ENCODE results near the gene HEY2.
A peak's percentile ranks its signal among the peaks of the same experiment; 100 is the strongest.
"Not testable (repeated sequence)": the region's sequence is repeated elsewhere in the genome, so short reads cannot be mapped to it uniquely, and the experiment has no call there.

Gene HEY2

DNA sequence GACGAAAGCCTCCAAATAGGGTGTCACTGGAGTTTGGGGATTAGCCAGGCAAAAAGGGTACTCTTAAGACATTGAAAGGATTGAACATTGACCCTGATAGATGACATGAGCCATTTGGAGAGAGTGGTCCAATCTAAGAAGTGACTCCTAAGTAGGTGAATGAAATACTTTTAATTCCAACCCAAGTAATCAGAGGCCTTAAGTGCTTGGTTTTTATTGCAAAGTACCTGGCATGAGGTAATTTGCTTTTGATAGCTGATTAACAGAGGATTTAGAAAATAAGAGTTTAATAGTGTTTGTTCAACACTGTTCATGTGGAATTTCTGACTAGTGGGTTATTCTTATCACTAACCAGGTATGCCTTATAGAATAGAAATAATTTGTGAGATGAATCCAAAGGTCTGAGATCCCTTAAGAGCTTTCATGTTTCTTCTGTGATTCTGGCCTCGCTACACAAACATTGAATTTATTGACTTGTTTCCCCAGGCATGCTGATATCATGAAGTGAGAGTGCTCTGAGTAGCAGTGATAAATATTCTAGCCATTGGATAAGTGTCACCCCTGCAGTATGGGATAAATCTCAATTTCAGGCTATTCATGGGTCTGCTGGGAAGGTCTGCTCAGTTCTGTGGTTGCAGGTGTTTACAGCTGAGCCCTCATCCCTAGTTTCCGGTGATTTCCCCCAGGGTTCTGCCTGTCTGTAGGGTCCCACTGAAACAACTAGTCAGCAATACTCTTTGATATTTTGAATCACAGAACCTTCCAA, 47.9 kb downstream of the HEY2 start:
- DNase-seq = no peak

DNA sequence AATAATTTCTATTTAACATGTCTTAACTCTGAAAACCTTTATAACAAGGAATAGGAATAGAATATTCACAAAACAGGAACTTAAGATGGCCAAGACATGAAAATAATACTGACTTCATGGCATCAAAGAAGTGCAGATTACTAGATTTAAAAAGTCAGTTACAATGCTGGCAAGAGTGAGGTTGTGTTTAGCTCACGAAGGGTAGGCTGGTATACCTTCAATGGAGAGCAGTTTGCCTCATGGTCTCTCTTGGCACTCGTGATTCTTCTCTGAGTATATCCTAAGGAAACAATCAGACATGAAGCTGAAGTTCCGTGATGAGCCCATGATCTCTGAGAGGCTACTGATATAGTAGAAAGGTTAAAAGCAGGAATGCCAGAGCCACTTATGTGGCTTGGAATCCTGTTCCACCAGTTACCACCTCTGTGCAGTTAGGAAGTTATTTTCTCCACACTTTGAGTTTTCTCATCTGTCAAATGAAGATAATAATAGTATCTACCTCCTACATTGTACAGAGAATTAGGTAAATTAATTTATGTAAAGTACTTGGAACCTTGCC, 48.5 kb downstream of the HEY2 start:
- DNase-seq = no peak

DNA sequence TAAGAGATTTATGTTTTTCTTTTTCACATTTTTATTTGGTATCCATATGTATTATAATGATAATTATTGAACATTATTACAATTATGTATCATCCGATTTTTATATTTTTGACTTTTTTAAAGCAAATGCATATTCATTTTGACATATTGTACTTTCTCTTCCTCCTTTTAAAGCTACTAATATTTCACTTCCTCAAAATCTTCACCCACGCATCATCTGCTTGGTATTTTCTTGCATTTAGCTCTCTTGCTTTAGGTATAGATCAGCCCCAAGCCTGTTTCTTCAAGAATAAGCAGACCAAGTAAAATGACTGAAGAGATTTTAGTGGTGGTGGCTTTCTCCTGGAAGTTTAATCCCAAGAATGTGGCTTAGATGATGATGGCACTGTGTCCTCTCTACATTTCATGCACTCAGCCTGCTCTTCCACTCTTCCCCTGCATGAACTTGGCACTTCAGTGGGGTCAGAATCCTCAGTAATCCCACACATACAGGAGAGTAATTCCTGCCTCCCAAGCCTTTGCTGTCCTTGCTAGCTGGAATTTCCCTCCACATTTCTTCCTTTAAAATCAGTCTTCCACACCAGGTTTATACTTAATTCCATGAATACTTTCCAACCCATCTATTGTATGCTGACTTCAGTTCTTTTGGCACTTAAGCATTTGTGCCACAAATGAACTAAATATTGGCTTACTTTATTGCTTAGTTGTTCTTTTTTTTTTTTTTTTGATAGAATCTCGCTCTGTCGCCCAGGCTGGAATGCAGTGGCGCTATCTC, 49.5 kb downstream of the HEY2 start:
- no peak for DNase-seq

DNA sequence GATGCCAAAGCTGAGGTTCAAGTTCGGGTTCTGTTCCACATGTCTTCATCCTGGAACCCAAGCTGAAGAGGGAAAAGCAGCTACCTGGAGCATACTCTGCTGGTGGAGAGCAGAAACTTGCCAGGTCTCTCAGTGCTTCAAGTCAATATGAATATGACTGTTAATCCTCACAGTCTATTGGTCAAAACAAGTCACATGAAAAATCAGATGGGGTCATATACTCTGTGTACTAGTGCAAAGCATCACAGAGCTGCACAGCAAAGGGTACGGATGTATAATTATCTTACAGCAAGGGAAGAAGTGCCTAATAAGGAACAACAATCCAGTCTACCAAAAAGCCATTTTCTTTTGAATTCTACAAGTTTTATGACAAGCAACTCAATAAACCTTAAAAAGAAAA, 53.0 kb downstream of the HEY2 start:
- no peak for DNase-seq

DNA sequence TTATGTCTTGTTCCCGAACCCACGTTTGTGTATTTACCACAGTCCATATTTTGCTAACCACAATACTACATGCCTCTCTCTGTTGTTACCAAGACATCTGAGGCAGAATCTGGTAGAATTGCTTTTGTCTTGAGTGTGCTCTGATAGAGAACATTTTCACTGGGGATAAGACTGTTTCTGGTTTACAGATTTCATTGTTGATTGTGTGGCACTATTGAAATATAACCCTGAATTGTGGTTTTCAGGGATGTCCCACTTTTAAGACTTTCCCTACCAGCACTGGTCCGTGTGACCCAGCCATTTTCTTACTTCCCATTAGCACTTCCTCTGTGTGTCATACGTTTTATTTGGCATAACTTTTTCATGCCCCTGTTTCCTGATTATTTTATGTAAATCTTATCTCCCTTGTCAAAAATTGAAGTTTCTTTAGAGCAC, 53.5 kb downstream of the HEY2 start:
- peak; percentile 25 for DNase-seq

DNA sequence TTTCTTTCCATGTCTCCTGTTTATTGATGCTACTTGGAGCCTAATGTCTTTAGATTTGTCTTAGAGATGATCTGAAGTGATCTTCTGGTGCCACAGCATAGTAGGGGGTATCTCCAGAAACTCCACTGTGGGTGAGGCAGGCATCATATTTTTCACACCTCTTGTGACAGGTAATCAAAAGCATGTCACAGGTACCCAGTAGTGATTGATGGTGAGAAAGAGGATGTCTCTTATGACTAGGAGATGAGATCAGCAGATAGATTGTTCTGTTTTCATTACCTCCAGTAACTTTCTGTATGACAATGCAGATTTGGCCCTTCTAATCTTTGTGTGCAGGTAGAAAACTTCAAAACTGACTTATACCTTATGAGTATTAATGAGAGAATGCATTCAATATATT, 54.8 kb downstream of the HEY2 start:
- no peak for DNase-seq

DNA sequence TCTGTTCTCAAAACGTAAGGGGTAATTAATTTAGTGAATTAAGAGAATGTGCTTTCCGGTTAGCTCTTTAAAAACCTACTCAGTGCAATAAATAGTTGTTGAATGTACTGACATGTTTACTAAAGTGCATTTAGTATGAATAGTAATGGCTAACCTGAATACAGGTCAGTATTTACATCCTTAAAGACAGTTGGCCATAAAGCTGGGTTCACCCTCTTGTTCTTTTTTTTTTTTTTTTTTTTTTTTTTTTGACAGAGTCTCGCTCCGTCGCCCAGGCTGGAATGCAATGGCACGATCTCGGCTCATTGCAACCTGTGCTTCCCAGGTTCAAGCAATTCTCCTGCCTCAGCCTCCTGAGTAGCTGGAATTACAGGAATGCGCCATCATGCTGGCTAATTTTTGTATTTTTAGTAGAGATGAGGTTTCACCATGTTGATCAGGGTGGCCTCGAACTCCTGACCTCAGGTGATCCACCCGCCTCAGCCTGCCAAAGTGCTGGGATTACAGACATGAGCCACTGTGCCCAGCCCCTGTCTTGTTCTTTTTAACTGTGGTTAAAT, 55.5 kb downstream of the HEY2 start:
- not testable (repeated sequence) for DNase-seq

DNA sequence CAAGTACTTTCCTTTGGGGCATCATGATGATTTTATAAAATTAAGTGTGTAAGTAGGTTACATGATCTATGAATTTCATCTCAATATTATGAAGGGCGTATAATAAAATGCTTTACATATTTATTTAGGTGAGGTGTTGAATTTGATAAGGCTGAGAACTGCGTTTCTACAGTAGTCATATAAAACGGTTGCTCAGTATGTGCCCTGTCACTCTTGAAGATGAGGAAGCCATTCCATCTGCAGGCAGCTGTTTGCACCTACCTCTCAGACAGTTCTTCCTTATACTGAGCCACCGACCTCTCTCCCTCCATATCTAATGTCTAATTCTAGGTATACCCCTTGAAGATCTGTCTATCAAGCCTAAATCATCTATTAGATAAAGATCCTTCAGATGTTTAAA, 57.4 kb downstream of the HEY2 start:
- DNase-seq = no peak

DNA sequence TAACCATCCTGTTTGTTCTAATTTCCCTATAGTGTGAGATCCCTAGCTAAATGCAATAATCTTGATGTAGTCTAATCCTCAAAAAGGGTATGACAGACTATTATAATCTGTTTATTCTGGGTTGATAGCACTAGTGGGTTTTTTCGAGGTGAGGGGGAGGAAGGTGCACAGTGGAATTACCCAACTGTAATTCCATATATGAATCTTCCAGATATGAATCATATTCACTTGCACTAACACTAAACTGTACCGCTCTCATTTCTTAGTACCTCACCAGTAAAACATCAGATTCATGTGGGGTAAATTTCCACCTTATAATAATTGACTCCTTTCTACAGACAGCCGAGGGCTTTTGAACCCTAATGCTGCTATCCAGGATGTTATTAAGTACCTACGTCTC, 57.9 kb downstream of the HEY2 start:
- DNase-seq = no peak

DNA sequence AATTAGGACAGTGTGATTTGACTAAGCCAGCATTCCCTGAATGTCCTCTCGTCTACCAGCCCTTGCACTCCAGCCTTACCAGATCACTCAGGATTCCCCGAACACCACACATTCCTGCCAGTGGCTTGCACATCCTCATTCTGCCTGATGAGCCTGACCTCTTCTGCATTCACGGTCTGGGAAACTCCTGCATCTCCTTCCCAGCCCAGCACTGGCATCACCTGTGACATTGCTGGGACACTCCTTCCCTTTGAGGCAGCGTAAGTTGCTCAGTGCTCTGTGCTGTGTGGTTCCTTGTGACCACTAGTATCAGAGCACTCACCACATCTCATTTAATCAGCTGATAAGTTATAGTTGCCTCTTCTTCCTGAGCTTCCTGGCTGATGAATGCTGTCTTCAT, 58.6 kb downstream of the HEY2 start:
- no peak for DNase-seq

DNA sequence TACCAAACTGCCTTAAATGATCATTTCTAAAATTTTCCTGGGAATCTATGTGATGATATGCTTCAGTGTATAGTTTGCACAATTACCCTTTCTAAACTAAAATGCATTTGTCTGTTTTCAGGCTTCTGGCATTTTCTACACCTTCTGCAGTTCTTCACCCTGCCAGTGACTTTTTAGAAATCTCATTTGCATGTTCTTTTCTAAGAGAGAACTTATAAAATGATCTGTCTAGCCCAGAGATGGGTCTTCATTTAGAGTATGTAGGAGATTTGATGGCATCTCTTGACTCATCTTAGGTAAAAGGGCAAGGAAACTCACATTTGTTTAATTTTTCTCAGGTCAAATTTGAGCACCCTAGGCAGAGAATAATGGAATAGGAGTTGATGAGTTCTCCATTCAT, 59.2 kb downstream of the HEY2 start:
- no peak for DNase-seq

DNA sequence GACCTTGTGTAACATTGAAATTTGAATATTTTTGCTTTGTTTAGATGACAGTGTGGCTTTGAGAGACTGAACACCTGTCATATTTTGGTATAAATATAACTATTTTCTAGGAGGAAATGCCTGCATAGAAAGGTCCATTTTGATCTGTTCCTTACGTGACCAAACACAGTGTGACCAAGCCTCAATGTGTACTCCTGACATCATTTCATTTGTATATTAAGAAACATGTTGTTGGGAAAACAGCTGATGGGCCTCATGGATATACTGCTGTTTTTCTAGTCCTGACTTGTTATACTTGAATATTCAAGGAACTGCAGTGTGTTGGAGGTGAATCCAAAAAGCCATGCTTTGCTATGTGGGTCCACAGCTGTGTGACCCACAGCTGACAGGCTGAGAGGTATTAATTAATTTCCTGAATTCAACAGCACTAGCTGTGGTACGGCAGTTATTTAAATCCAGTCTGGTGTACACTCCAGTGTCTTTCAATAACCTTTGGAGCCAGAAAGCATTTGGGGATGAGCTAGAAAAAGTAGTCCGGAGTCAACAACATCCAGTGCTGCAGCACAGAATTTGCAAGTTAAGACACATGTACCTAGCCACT, 60.2 kb downstream of the HEY2 start:
- DNase-seq = no peak

DNA sequence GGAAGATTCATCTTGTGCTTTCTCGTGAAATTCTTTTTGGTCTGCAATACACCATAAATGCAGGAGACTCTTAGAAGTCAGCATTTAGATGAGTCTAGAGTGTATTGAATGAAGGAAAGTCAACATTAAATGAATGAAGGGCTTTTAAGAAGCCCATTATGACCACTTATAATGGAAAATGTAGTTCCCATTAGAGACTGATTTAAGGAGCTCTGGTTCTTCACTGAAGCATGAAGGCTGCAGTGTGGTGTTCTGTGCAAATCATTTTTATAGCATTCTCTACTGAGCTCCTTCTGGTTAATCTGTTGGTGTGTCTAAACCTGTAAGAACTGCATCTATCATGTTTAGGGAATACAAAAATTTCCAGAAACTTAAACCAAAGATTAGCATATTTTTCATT, 61.0 kb downstream of the HEY2 start:
- DNase-seq = no peak
